Hepatocyte (in vitro differentiated cells): ENCODE measurements around the gene SLC12A8.

Source experiments
- EZH2phosphoT487 ChIP-seq: fragments of 200-600 bp; sonication (generic); IDR thresholded peaks from one replicate; pipeline ENCODE4 v1.6.1; 2018; ENCODE audit warnings: antibody characterized with exemption, mild to moderate bottlenecking, low read depth, moderate library complexity; ENCODE audit not compliant: unreplicated experiment, severe bottlenecking
- TF ChIP-seq, protein P1 (sequence below): fragments of 200-600 bp; sonication (generic); IDR thresholded peaks from 2 replicates; pipeline ENCODE4 v1.5.1; 2016; ENCODE audit warnings: antibody characterized with exemption, mild to moderate bottlenecking; ENCODE audit not compliant: poor library complexity

DNA sequence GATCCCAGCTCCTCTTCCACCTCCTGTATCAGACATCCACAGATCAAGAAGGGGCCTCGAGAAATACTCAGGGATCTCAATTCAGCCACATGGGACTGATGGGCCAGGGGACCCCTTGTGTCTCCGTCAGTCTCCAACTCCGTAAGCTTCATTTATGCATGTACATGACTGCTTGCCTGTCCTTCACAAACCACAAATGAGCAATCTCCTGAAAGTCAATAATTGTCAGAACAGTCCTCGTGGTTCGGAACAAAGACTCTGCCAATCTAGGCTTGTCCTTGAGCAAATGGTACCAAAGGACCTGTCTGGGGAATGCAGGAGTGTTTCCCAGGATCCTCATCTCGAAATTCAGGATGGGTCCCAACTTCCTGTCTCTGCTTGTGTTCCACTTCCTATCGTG, 20.8 kb downstream of the SLC12A8 start:
- TF ChIP-seq, protein P1, sequence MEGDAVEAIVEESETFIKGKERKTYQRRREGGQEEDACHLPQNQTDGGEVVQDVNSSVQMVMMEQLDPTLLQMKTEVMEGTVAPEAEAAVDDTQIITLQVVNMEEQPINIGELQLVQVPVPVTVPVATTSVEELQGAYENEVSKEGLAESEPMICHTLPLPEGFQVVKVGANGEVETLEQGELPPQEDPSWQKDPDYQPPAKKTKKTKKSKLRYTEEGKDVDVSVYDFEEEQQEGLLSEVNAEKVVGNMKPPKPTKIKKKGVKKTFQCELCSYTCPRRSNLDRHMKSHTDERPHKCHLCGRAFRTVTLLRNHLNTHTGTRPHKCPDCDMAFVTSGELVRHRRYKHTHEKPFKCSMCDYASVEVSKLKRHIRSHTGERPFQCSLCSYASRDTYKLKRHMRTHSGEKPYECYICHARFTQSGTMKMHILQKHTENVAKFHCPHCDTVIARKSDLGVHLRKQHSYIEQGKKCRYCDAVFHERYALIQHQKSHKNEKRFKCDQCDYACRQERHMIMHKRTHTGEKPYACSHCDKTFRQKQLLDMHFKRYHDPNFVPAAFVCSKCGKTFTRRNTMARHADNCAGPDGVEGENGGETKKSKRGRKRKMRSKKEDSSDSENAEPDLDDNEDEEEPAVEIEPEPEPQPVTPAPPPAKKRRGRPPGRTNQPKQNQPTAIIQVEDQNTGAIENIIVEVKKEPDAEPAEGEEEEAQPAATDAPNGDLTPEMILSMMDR: no peak
- no peak for TF ChIP-seq EZH2phosphoT487
